Stimulated activated CD4-positive, alpha-beta T cell treated with anti-CD3 and anti-CD28 coated beads, Interleukin-4, amount 100 ng/mL, for 48 hours (primary cell): ENCODE measurements around the gene DNAL4.
"Not testable (repeated sequence)": the region's sequence is repeated elsewhere in the genome, so short reads cannot be mapped to it uniquely, and the experiment has no call there.

Experiments used
- DNase-seq, 2 donors: peaks; one replicate each; pipeline ENCODE4 v3.0.0-alpha.2; 2020; ENCODE audit warnings: low read depth in 2 of 2

DNAL4 gene

GRCh38 chr22:38827510-38827909 is 33.6 kb upstream of the DNAL4 start:
- DNase-seq: no peak

GRCh38 chr22:38826801-38827200 is 32.9 kb upstream of the DNAL4 start:
- no peak for DNase-seq

- no peak for DNase-seq
Observed at GRCh38 chr22:38826386-38826785, 32.4 kb upstream of the DNAL4 start.

DNA sequence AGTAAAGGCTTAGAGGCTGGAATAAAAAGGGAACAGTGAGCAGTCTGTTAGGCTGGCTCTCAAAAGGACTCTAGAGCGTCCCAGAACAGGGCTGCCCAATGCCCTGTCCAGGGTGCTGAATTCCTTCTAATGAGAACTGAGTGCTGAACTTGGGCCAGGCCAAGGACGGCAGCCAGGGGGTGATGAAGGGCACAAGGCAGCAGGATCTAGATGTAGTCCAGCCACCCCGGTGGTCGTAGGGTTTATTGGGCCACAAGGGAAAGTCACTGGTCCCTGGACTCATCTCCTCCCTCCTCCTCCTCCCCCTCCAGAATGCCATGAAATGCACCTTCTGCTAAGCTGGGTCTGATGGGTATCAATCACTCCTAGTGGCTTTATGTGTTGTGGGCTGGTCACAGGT is 30.6 kb upstream of the DNAL4 start:
- DNase-seq: peak; percentile 23 to 28

GRCh38 chr22:38823637-38824036 is 29.7 kb upstream of the DNAL4 start:
- no peak for DNase-seq

DNA sequence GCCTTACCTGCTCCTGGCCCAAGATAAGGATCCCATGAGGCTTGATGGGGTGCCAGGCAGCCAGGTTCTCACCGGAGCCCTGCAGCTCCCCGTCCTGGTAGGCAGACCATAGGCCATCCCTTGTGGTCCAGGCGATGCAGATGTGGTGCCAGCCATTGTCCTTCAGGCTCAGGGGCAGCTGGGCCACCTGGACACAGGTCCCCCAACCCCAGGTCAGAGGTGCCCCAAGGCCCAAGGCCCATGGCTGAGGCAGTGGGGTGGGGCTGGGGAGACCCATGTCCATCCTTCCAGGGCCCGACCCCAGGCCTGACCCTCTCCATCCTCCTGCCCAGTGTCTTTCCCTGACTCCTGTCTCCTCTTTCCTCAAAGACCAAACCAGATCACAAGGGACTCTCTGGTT is 29.1 kb upstream of the DNAL4 start:
- no peak for DNase-seq

DNA sequence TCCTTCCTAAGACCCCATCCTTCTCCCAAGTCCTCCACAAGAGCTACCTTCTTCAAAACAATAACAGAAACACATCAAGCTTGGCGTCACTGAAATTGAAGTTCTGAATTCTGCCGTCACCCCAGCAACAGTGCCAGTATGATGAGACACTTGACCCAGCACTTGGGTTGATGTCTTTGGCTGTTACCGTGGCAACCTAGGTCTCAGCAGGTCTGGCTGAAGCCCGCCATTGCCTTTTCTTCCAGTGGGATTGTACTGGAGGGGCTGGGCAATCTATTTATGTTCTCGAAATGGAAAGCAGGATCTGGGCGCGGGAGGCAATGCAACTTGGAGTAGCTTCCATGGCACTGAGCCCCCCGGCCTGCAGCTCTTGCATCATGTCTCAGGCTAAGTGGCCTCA is 26.1 kb upstream of the DNAL4 start:
- no peak for DNase-seq

DNA sequence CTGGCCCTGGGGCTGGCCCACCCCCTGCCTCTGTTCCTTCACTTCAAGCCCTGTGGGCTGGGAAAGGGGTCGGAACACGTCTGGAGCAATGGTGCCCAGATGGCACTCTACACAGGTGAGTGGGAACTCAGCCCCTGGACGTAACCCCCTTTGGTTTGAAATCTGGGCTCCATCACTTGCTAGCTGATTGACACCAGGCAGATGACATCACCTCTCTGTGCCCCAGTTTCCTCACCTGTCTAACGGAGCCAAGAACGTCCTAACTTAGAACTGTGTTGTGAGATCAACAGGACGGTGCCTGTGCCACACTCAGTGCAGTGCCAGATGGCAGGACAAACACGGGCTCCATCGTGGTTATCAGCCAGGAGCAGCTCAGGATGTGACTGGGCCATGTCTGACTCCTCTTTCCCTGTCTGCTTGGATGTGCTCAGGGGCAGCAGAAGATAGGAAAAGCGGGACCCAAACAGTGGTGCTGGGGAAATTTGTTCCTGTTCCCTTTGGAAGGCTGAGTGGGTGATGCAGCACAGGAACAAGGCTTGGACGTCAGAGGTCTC is 25.5 kb upstream of the DNAL4 start:
- DNase-seq: no peak

- DNase-seq: no peak
Observed at GRCh38 chr22:38817196-38817595, 23.3 kb upstream of the DNAL4 start.

GRCh38 chr22:38815842-38816241 is 21.9 kb upstream of the DNAL4 start:
- DNase-seq: no peak

DNA sequence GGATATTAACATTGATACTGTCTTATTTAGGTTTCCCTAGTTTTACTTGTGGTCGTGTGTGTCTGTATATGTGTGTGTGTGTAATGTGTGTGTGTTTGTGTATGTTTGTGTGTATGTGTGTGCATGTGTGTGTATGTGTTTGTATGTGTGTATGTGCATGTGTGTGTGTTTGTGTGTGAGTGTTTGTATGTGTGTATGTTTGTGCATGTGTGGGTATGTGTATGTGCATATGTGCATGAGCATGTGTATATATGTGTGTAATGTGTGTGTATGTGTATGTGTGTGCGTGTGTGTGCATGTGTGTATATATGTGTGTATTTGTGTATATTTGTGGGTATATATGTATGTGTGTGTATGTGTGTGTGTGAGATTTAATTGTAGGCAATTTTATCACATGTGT is 17.3 kb upstream of the DNAL4 start:
- DNase-seq: no peak

GRCh38 chr22:38805041-38805593 is 11.2 kb upstream of the DNAL4 start:
- DNase-seq: not testable (repeated sequence)

DNA sequence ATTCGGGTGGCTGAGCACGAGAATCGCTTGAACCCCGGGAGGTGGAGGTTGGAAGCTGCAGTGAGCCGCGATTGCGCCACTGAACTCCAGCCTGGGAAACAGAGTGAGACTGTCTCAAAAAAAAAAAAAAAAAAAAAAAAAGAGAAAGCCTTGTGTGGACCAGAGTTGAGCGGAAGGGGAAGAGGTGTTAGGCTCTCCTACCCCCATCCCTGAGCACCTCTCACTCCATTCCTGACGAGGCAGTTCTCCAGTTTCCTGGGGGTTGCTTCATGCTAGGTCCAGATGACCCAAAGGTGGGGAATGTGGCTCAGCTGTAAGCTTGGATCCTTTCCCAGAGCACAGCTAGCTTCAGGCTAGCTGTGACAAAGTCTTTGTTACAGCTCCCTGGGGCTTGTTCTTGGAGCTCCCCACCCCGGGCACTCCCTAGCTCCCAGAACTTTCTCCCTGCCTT is 8.8 kb upstream of the DNAL4 start:
- DNase-seq: no peak

DNA sequence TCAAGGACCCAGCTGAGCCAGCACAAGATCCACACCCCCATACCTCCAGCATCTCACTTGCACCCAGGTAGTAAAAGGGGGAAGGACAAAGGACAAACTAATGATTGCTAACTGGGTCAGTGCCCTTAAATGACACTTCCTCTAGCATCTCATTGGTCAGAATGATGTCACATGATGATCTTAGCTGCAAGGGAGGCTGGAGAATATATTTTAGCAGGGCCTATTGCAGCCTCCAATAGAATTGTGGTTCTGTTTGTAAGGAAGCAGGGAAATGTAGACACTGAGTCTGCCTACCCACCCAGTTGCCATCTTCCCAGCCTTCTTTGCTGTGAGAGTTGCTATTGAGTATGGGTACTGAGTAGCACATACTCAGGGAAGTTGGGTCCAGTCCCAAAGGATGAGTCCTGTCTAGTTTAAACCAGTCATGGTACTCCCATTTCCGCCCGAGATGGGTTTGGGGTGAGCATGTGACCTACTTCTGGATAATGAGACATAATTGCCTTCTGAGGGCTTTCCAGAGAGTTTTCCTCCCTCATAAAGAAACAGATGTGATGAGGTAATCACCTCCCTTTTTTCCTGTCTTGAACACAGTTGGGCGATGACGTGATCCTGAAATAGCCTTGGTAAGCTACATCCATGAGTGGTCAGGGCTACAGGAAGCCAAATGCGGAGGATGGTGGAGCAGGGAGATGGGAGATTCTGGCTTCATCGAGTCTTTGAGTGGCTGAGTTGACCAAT is 5.5 kb upstream of the DNAL4 start:
- no peak for DNase-seq

DNA sequence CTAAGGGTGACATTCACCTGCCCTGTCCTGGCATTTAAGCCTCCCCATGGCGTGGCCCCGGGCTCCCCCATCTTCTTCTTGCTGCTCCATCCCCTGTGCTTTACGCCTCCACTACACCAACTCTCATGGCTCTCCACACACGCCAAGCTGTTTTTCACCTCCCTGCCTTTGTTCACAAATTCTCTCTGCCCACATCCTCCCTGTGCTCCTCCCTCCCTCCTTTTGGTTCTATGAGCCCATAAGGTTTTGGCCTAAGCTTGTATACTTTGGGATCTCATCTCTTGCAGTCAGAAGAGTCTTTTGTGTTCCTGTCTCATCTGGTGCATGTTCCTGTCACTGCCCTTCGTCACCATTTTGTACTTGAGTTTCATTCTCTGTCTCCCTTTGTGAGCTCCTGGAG is 4.6 kb upstream of the DNAL4 start:
- DNase-seq: no peak

- DNase-seq: no peak
Observed at GRCh38 chr22:38796262-38796957, 2.5 kb upstream of the DNAL4 start.

GRCh38 chr22:38795569-38795968 is 1.6 kb upstream of the DNAL4 start:
- DNase-seq: no peak

GRCh38 chr22:38793317-38793716 is 626 bp downstream of the DNAL4 start:
- DNase-seq: no peak

GRCh38 chr22:38792833-38793232 is 1.1 kb downstream of the DNAL4 start:
- no peak for DNase-seq

- no peak for DNase-seq
Observed at GRCh38 chr22:38789606-38790005, 4.3 kb downstream of the DNAL4 start.

- DNase-seq: no peak
Observed at GRCh38 chr22:38788846-38789245, 5.1 kb downstream of the DNAL4 start.

- no peak for DNase-seq
Observed at GRCh38 chr22:38788021-38788816, 5.7 kb downstream of the DNAL4 start.
